Left ventricle myocardium inferior (tissue), 1 donor: Measurements from ENCODE around the gene ATP2C2. TPM values are rescaled to one million over a fixed set of nuclear protein-coding genes. Genes with fewer than 3 reads are reported as not detected.
"Not testable (repeated sequence)": the region's sequence is repeated elsewhere in the genome, so short reads cannot be mapped to it uniquely, and the experiment has no call there.

ENCODE experiments used
- DNase-seq: peaks from one replicate; pipeline ENCODE4 v3.0.0-alpha.2; 2020
- H3K27ac ChIP-seq: fragments of 200-600 bp; replicated peaks from 2 replicates; pipeline ENCODE4 v1.8.0; 2021
- H3K27me3 ChIP-seq: fragments of 200-600 bp; 2 replicates; pipeline ENCODE4 v1.8.0; 2021; ENCODE audit warnings: low read depth
- H3K36me3 ChIP-seq: fragments of 200-600 bp; 2 replicates; pipeline ENCODE4 v1.8.0; 2021
- H3K4me1 ChIP-seq: fragments of 200-600 bp; 2 replicates; pipeline ENCODE4 v1.8.0; 2021
- H3K4me3 ChIP-seq: fragments of 200-600 bp; 2 replicates; pipeline ENCODE4 v1.8.0; 2021; ENCODE audit warnings: mild to moderate bottlenecking, moderate library complexity
- H3K9me3 ChIP-seq: fragments of 200-600 bp; replicated peaks from 2 replicates; pipeline ENCODE4 v1.8.0; 2021
- CTCF ChIP-seq: fragments of 200-600 bp; IDR thresholded peaks from 2 replicates; pipeline ENCODE4 v1.8.0; 2021; ENCODE audit warnings: antibody characterized with exemption, mild to moderate bottlenecking, borderline replicate concordance
- intact Hi-C: fragments of 100-400 bp; cut with micrococcal nuclease; formaldehyde crosslinking; loops from one replicate; pipeline ENCODE4 v1.11.0; 2022
- total RNA-seq: library from RNA; stranded (reverse); fragmentation: NEBNext Ultra II Directional; extraction: Animal tissue kit (Norgen Biotek cat#: 25700); gene quantifications from one replicate; pipeline ENCODE4 v1.2.1, GENCODE V29; 2021
- donor health status: DM: no; HTN: yes; CAD: no; lungs with severe emphysema.

Gene ATP2C2
- total RNA-seq, 1 donor from 2014 or later: not detected

DNA sequence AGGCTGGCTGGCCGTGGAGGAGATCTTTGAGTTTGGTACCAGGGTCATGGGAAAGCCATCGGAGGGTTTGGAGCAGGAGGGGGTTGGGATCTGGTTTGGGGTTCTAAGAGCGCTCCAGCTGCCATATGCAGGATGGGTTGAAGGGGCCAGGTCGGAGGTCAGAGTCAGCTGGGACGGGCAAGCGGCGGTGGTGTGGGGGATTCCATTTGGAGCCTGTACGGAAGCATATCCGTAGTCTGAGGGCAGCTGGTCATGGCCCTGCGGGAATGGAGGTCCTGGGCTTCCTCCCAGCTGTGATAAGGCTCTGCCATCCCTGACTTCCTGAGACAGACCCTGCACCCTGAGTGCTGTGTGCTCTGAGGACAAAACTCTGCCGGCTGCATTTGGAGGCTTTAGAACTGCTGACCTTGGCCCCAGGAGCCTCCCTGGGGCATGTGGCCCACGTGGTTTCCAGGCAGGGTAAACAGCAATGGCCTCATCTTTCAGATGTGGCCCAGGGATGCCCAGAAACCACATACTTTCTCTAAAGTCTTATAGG is 46.5 kb downstream of the ATP2C2 start:
- Histone ChIP-seq H3K36me3 (no peaks in the 10 kb centered on the region), H3K4me1 (peaks cover 5% of the 10 kb centered on the region), H3K27ac (no peak overlapping the region), H3K9me3 (no peaks in the 10 kb centered on the region), H3K4me3 (no peak overlapping the region), H3K27me3 (peaks cover 24% of the 10 kb centered on the region)
- TF ChIP-seq CTCF: no peak
- DNase-seq: peak; percentile 24
- intact Hi-C loops: no loop called here

- no peaks in the 10 kb centered on the region for H3K9me3 ChIP-seq
- no peak overlapping the region for H3K4me3 ChIP-seq
- no peak for DNase-seq
- no peaks in the 10 kb centered on the region for H3K36me3 ChIP-seq
- TF ChIP-seq CTCF: no peak
- peaks cover 36% of the 10 kb centered on the region for H3K27me3 ChIP-seq
- intact Hi-C loops: no loop called here
- H3K27ac ChIP-seq: no peak overlapping the region
- peaks cover 5% of the 10 kb centered on the region for H3K4me1 ChIP-seq
Observed at GRCh38 chr16:84416407-84417321, 48.3 kb downstream of the ATP2C2 start.

GRCh38 chr16:84418056-84418849 is 49.9 kb downstream of the ATP2C2 start:
- Histone ChIP-seq H3K27me3 (peaks cover 46% of the 10 kb centered on the region), H3K4me3 (no peak overlapping the region), H3K9me3 (no peaks in the 10 kb centered on the region), H3K27ac (no peak overlapping the region), H3K4me1 (peaks cover 5% of the 10 kb centered on the region), H3K36me3 (no peaks in the 10 kb centered on the region)
- TF ChIP-seq CTCF: no peak
- no peak for DNase-seq
- intact Hi-C loops: no loop called here

GRCh38 chr16:84419730-84420129 is 51.4 kb downstream of the ATP2C2 start:
- intact Hi-C loops: no loop called here
- Histone ChIP-seq H3K36me3 (no peaks in the 10 kb centered on the region), H3K27ac (no peak overlapping the region), H3K4me1 (peaks cover 4% of the 10 kb centered on the region), H3K4me3 (no peak overlapping the region), H3K9me3 (no peaks in the 10 kb centered on the region), H3K27me3 (peaks cover 46% of the 10 kb centered on the region)
- no peak for TF ChIP-seq CTCF
- no peak for DNase-seq

DNA sequence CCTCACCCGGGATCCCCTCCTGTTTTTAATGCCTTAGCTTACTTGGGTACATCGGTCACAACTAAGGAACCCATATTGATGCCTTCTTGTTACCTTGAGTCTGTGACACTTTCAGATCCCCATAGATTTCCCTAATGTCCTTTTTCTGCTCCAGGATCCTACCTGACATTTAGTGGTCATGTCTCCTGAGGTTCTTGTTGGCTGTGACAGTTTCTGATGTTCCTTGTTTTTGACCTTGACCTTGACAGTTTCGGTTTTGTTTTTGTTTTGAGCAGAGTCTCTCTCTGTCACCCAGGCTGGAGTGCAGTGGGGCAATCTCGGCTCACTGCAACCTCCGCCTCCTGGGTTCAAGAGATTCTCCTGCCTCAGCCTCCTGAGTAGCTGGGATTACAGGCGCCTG is 52.2 kb downstream of the ATP2C2 start:
- H3K4me1 ChIP-seq, H3K36me3 ChIP-seq, intact Hi-C loops, H3K4me3 ChIP-seq, H3K27ac ChIP-seq, DNase-seq, H3K9me3 ChIP-seq: not testable (repeated sequence)
- peaks cover 54% of the 10 kb centered on the region for H3K27me3 ChIP-seq
